Effector memory CD8-positive, alpha-beta T cell (primary cell): ENCODE measurements around the gene TOGARAM1.

Source experiments
- ATAC-seq: fragments of 150-1000 bp; cut with Tn5 transposase; replicated peaks from 2 replicates; pipeline ENCODE4 v1.10.0; 2021; ENCODE audit warnings: mild to moderate bottlenecking, moderate library complexity
- DNase-seq, 3 experiments: peaks; one replicate each; pipeline ENCODE4 v3.0.0; 2021
- H3K27ac Mint-ChIP-seq, 2 donors: one replicate each; pipeline ENCODE4 v1.8.0; 2022; ENCODE audit warnings: mild to moderate bottlenecking in 2 of 2, mixed read lengths in 2 of 2, moderate library complexity in 2 of 2
- H3K27me3 Mint-ChIP-seq, 2 donors: one replicate each; pipeline ENCODE4 v1.8.0; 2022; ENCODE audit warnings: mixed read lengths in 2 of 2
- H3K36me3 Mint-ChIP-seq: one replicate; pipeline ENCODE4 v1.8.0; 2022; ENCODE audit warnings: mild to moderate bottlenecking, moderate library complexity, mixed read lengths; ENCODE audit not compliant: insufficient read depth
- H3K4me1 Mint-ChIP-seq, 2 donors: one replicate each; pipeline ENCODE4 v1.8.0; 2022; ENCODE audit warnings: low read depth in 2 of 2, mixed read lengths in 2 of 2
- H3K4me3 Mint-ChIP-seq, 2 donors: one replicate each; pipeline ENCODE4 v1.8.0; 2022; ENCODE audit warnings: mild to moderate bottlenecking in 2 of 2, mixed read lengths in 2 of 2, moderate library complexity in 2 of 2
- H3K9me3 Mint-ChIP-seq, 2 donors: one replicate each; pipeline ENCODE4 v1.8.0; 2022; ENCODE audit warnings: mixed read lengths in 2 of 2

TOGARAM1 gene

GRCh38 chr14:45038256-45038655 lies 76.3 kb downstream of the TOGARAM1 start:
- DNase-seq (no peak), ATAC-seq (no peak)
- Mint-ChIP-seq H3K27me3 (no peaks in the 10 kb centered on the region), H3K27ac (no peak overlapping the region), H3K4me3 (no peak overlapping the region), H3K36me3 (peaks cover 12% of the 10 kb centered on the region), H3K4me1 (no peaks in the 10 kb centered on the region), H3K9me3 (no peaks in the 10 kb centered on the region)

- DNase-seq (no peak), ATAC-seq (no peak)
- Mint-ChIP-seq H3K36me3 (peaks cover 7% of the 10 kb centered on the region), H3K27me3 (no peaks in the 10 kb centered on the region), H3K27ac (no peak overlapping the region), H3K9me3 (no peaks in the 10 kb centered on the region), H3K4me1 (no peaks in the 10 kb centered on the region), H3K4me3 (no peak overlapping the region)
These were observed 76.9 kb downstream of the TOGARAM1 start for GRCh38 chr14:45038865-45039264.

- Mint-ChIP-seq H3K27me3 (no peaks in the 10 kb centered on the region), H3K4me3 (no peak overlapping the region), H3K36me3 (peaks cover 4% of the 10 kb centered on the region), H3K4me1 (no peaks in the 10 kb centered on the region), H3K27ac (no peak overlapping the region), H3K9me3 (no peaks in the 10 kb centered on the region)
- DNase-seq (no peak), ATAC-seq (no peak)
These were observed 77.4 kb downstream of the TOGARAM1 start for GRCh38 chr14:45039390-45039789.

GRCh38 chr14:45041641-45042040 lies 79.7 kb downstream of the TOGARAM1 start:
- peaks cover 5% of the 10 kb centered on the region for H3K36me3 Mint-ChIP-seq
- no peaks in the 10 kb centered on the region for H3K4me1 Mint-ChIP-seq
- ATAC-seq (no peak), DNase-seq (no peak)
- no peaks in the 10 kb centered on the region for H3K9me3 Mint-ChIP-seq
- no peak overlapping the region for H3K27ac Mint-ChIP-seq
- H3K27me3 Mint-ChIP-seq: no peaks in the 10 kb centered on the region
- H3K4me3 Mint-ChIP-seq: no peak overlapping the region

- DNase-seq (no peak), ATAC-seq (no peak)
- peaks cover 10% of the 10 kb centered on the region for H3K36me3 Mint-ChIP-seq
- H3K4me1 Mint-ChIP-seq: no peaks in the 10 kb centered on the region
- H3K27me3 Mint-ChIP-seq: no peaks in the 10 kb centered on the region
- H3K4me3 Mint-ChIP-seq: no peak overlapping the region
- H3K27ac Mint-ChIP-seq: no peak overlapping the region
- H3K9me3 Mint-ChIP-seq: no peaks in the 10 kb centered on the region
These were observed 82.6 kb downstream of the TOGARAM1 start for GRCh38 chr14:45044638-45045037.

GRCh38 chr14:45048385-45048784 lies 86.4 kb downstream of the TOGARAM1 start:
- no peaks in the 10 kb centered on the region for H3K9me3 Mint-ChIP-seq
- no peaks in the 10 kb centered on the region for H3K4me1 Mint-ChIP-seq
- no peak for ATAC-seq
- H3K27ac Mint-ChIP-seq: no peak overlapping the region
- no peak for DNase-seq
- H3K36me3 Mint-ChIP-seq: peaks cover 10% of the 10 kb centered on the region
- no peaks in the 10 kb centered on the region for H3K27me3 Mint-ChIP-seq
- H3K4me3 Mint-ChIP-seq: no peak overlapping the region

- H3K27me3 Mint-ChIP-seq: no peaks in the 10 kb centered on the region
- no peak overlapping the region for H3K4me3 Mint-ChIP-seq
- H3K27ac Mint-ChIP-seq: no peak overlapping the region
- ATAC-seq: no peak
- H3K9me3 Mint-ChIP-seq: no peaks in the 10 kb centered on the region
- H3K36me3 Mint-ChIP-seq: peaks cover 16% of the 10 kb centered on the region
- no peaks in the 10 kb centered on the region for H3K4me1 Mint-ChIP-seq
- DNase-seq: no peak
These were observed 89.2 kb downstream of the TOGARAM1 start for GRCh38 chr14:45051180-45051579.

GRCh38 chr14:45051896-45052295 lies 89.9 kb downstream of the TOGARAM1 start:
- no peak for DNase-seq
- peaks cover 13% of the 10 kb centered on the region for H3K36me3 Mint-ChIP-seq
- no peaks in the 10 kb centered on the region for H3K27me3 Mint-ChIP-seq
- H3K4me1 Mint-ChIP-seq: peaks cover 0 to under 1% of the 10 kb centered on the region in 2 donors
- no peak overlapping the region for H3K27ac Mint-ChIP-seq
- H3K9me3 Mint-ChIP-seq: no peaks in the 10 kb centered on the region
- no peak overlapping the region for H3K4me3 Mint-ChIP-seq
- no peak for ATAC-seq

GRCh38 chr14:45057349-45057748 lies 95.4 kb downstream of the TOGARAM1 start:
- Mint-ChIP-seq H3K36me3 (peaks cover 19% of the 10 kb centered on the region), H3K4me1 (peaks cover 0 to 4% of the 10 kb centered on the region in 2 donors), H3K27me3 (no peaks in the 10 kb centered on the region), H3K9me3 (no peaks in the 10 kb centered on the region), H3K4me3 (no peak overlapping the region), H3K27ac (peak overlapping the region in 1 of 2 donors; percentile 64)
- DNase-seq: no peak
- ATAC-seq: no peak

- no peaks in the 10 kb centered on the region for H3K9me3 Mint-ChIP-seq
- no peak overlapping the region for H3K4me3 Mint-ChIP-seq
- ATAC-seq (no peak), DNase-seq (no peak)
- peaks cover 0 to 4% of the 10 kb centered on the region in 2 donors for H3K4me1 Mint-ChIP-seq
- peaks cover 19% of the 10 kb centered on the region for H3K36me3 Mint-ChIP-seq
- no peak overlapping the region for H3K27ac Mint-ChIP-seq
- H3K27me3 Mint-ChIP-seq: no peaks in the 10 kb centered on the region
These were observed 95.9 kb downstream of the TOGARAM1 start for GRCh38 chr14:45057881-45058364.

- no peaks in the 10 kb centered on the region for H3K27me3 Mint-ChIP-seq
- H3K27ac Mint-ChIP-seq: no peak overlapping the region
- H3K36me3 Mint-ChIP-seq: peaks cover 13% of the 10 kb centered on the region
- ATAC-seq (no peak), DNase-seq (no peak)
- peaks cover 0 to 9% of the 10 kb centered on the region in 2 donors for H3K4me1 Mint-ChIP-seq
- no peaks in the 10 kb centered on the region for H3K9me3 Mint-ChIP-seq
- H3K4me3 Mint-ChIP-seq: no peak overlapping the region
These were observed 98.6 kb downstream of the TOGARAM1 start for GRCh38 chr14:45060551-45060950.

- DNase-seq (no peak), ATAC-seq (no peak)
- peaks cover 10% of the 10 kb centered on the region for H3K36me3 Mint-ChIP-seq
- H3K4me1 Mint-ChIP-seq: peaks cover 0 to 5% of the 10 kb centered on the region in 2 donors
- no peaks in the 10 kb centered on the region for H3K9me3 Mint-ChIP-seq
- H3K27me3 Mint-ChIP-seq: no peaks in the 10 kb centered on the region
- H3K4me3 Mint-ChIP-seq: no peak overlapping the region
- no peak overlapping the region for H3K27ac Mint-ChIP-seq
These were observed 103.5 kb downstream of the TOGARAM1 start for GRCh38 chr14:45065540-45065939.

GRCh38 chr14:45065956-45066355 lies 104.0 kb downstream of the TOGARAM1 start:
- Mint-ChIP-seq H3K36me3 (peaks cover 13% of the 10 kb centered on the region), H3K27ac (no peak overlapping the region), H3K9me3 (no peaks in the 10 kb centered on the region), H3K4me1 (peaks cover 0 to 5% of the 10 kb centered on the region in 2 donors), H3K4me3 (no peak overlapping the region), H3K27me3 (no peaks in the 10 kb centered on the region)
- ATAC-seq: no peak
- DNase-seq: no peak

- H3K9me3 Mint-ChIP-seq: no peaks in the 10 kb centered on the region
- H3K27ac Mint-ChIP-seq: no peak overlapping the region
- no peak overlapping the region for H3K4me3 Mint-ChIP-seq
- peaks cover 10% of the 10 kb centered on the region for H3K36me3 Mint-ChIP-seq
- no peak for DNase-seq
- ATAC-seq: no peak
- H3K27me3 Mint-ChIP-seq: no peaks in the 10 kb centered on the region
- H3K4me1 Mint-ChIP-seq: peaks cover 0 to 5% of the 10 kb centered on the region in 2 donors
These were observed 104.7 kb downstream of the TOGARAM1 start for GRCh38 chr14:45066667-45067066.

- no peak for ATAC-seq
- Mint-ChIP-seq H3K27ac (no peak overlapping the region), H3K4me1 (peaks cover 0 to 5% of the 10 kb centered on the region in 2 donors), H3K4me3 (no peak overlapping the region), H3K27me3 (no peaks in the 10 kb centered on the region), H3K36me3 (peaks cover 10% of the 10 kb centered on the region), H3K9me3 (no peaks in the 10 kb centered on the region)
- DNase-seq: no peak
These were observed 106.4 kb downstream of the TOGARAM1 start for GRCh38 chr14:45068396-45068795.
